Measurements from ENCODE around the gene SEBOX. TPM values are rescaled to one million over a fixed set of nuclear protein-coding genes. Genes with fewer than 3 reads are reported as not detected.

SEBOX gene
- total RNA-seq, 4 donors from 2014 or later, result not detected

- no peak for TF ChIP-seq POLR2AphosphoS5 (IDR thresholded peaks at IDR 0.05)
- TF ChIP-seq, protein P1, sequence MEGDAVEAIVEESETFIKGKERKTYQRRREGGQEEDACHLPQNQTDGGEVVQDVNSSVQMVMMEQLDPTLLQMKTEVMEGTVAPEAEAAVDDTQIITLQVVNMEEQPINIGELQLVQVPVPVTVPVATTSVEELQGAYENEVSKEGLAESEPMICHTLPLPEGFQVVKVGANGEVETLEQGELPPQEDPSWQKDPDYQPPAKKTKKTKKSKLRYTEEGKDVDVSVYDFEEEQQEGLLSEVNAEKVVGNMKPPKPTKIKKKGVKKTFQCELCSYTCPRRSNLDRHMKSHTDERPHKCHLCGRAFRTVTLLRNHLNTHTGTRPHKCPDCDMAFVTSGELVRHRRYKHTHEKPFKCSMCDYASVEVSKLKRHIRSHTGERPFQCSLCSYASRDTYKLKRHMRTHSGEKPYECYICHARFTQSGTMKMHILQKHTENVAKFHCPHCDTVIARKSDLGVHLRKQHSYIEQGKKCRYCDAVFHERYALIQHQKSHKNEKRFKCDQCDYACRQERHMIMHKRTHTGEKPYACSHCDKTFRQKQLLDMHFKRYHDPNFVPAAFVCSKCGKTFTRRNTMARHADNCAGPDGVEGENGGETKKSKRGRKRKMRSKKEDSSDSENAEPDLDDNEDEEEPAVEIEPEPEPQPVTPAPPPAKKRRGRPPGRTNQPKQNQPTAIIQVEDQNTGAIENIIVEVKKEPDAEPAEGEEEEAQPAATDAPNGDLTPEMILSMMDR (IDR thresholded peaks at IDR 0.05), result no peak
- no peak for DNase-seq (ENCODE audit: low spot score in 2 of 2)
- 24% methylated on average over 7 of the region's 9 CpGs for WGBS
These were observed 41.4 kb upstream of the SEBOX start for GRCh38 chr17:28406473-28406814.

GRCh38 chr17:28405632-28406472 lies 40.9 kb upstream of the SEBOX start, which contains the start of gene SLC46A1:
TSS of gene SLC46A1 (minus strand) at chr17:28406212. CDS start at chr17:28406114, 98 bp downstream.
- TF ChIP-seq, protein P1 (IDR thresholded peaks at IDR 0.05), result no peak
- TF ChIP-seq POLR2A (IDR thresholded peaks at IDR 0.05), result no peak
- no peak within 1 kb of the TSS for H3K27ac ChIP-seq
- H3K36me3 ChIP-seq, result peaks cover 8% of the 10 kb centered on the region
- H3K27me3 ChIP-seq, result no peaks in the 10 kb centered on the region
- WGBS, result under 1% methylated on average over 16 of the region's 70 CpGs
- no peaks in the 10 kb centered on the region for H3K9me3 ChIP-seq
- H3K4me1 ChIP-seq, result peaks cover 22% of the 10 kb centered on the region
- H3K4me3 ChIP-seq, result peak within 1 kb of the TSS; percentile 74
- peak in 1 of 2 donors; percentile 77 for DNase-seq (ENCODE audit: low spot score in 2 of 2)

More at GRCh38 chr17:28406473-28406814, 41.4 kb upstream of the SEBOX start:
- Histone ChIP-seq H3K4me1 (peaks cover 22% of the 10 kb centered on the region), H3K9me3 (no peaks in the 10 kb centered on the region), H3K36me3 (peaks cover 8% of the 10 kb centered on the region), H3K4me3 (peak overlapping the region; percentile 74), H3K27me3 (peaks cover under 1% of the 10 kb centered on the region), H3K27ac (no peak overlapping the region)

DNA sequence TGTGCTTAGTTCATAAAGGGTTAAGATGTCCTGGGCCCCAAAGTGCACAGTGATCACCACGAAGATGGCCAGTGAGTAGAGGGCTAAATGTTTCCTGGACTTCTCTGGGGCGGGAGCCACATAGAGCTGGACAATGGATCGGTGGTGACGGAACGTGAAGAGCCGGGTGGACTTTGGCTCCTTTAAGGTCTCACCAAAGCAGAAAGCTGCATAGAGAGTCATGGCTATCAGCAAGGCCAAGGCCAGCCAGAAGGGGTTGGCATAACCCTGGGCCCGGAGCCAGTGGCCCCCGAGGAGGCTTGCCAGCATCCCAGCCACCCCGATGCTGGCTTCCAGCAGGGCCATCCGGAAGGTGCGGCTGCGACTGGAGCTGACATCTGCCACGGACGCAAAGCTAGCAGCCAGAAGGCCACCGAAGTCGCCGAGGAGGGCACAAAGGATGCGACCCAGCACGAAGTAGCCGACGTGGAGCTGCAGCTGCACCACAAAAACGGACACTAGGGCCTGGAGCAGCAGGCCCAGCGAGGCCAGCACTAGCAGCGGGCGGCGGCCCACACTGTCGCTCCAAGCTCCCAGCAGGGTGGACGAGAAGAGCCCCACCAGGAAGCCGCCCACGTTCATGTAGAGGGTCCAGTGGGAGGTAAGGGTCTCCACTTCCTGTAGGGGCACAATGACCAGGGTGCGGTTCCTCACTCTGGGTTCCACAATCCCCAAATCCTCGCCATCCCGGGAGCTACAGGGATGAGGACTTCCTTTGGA lies 40.0 kb upstream of the SEBOX start:
- no peak for TF ChIP-seq EP300 (IDR thresholded peaks at IDR 0.05)
- TF ChIP-seq POLR2AphosphoS5 (IDR thresholded peaks at IDR 0.05), result no peak
- TF ChIP-seq POLR2A (IDR thresholded peaks at IDR 0.05), result no peak
- TF ChIP-seq, protein P1 (IDR thresholded peaks at IDR 0.05), result no peak
- WGBS, result 64% methylated on average over 14 of the region's 33 CpGs
- Histone ChIP-seq H3K4me3 (peak overlapping the region; percentile 74), H3K9me3 (no peaks in the 10 kb centered on the region), H3K27me3 (no peaks in the 10 kb centered on the region), H3K36me3 (peaks cover 11% of the 10 kb centered on the region), H3K27ac (no peak overlapping the region), H3K4me1 (peaks cover 22% of the 10 kb centered on the region)
- no peak for DNase-seq (ENCODE audit: low spot score in 2 of 2)

DNA sequence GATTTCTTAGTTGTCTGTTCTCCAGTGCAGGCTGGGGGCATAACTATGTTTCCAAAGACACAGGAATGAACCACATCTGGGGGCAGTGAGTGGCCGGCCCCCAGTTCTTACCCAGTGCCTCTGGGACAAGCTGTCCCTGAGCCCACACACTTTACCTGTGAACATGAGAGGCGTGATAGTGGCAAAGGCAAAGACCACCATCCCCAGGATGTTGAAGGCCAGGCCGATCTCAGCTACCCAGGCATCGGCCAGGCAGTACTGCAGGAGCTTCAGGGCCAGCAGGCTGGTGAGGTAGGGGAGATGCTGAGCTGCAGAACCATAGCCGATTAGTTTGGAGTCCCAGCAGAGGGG lies 39.4 kb upstream of the SEBOX start:
- TF ChIP-seq POLR2AphosphoS5 (IDR thresholded peaks at IDR 0.05), result no peak
- TF ChIP-seq, protein P1 (IDR thresholded peaks at IDR 0.05), result no peak
- TF ChIP-seq EP300 (IDR thresholded peaks at IDR 0.05), result no peak
- TF ChIP-seq POLR2A (IDR thresholded peaks at IDR 0.05), result no peak
- 97% methylated on average over 3 of the region's 5 CpGs for WGBS
- no peak overlapping the region for H3K4me3 ChIP-seq
- H3K36me3 ChIP-seq, result peaks cover 16% of the 10 kb centered on the region
- no peak for DNase-seq (ENCODE audit: low spot score in 2 of 2)
- no peaks in the 10 kb centered on the region for H3K27me3 ChIP-seq
- H3K9me3 ChIP-seq, result no peaks in the 10 kb centered on the region
- H3K4me1 ChIP-seq, result peaks cover 22% of the 10 kb centered on the region
- no peak overlapping the region for H3K27ac ChIP-seq

- Histone ChIP-seq H3K9me3 (no peaks in the 10 kb centered on the region), H3K27me3 (no peaks in the 10 kb centered on the region), H3K4me3 (no peak overlapping the region), H3K4me1 (peaks cover 22% of the 10 kb centered on the region), H3K36me3 (peaks cover 20% of the 10 kb centered on the region), H3K27ac (no peak overlapping the region)
- 86% methylated on average over 2 of the region's 2 CpGs for WGBS
- TF ChIP-seq EP300 (IDR thresholded peaks at IDR 0.05) (no peak), POLR2AphosphoS5 (IDR thresholded peaks at IDR 0.05) (no peak), POLR2A (IDR thresholded peaks at IDR 0.05) (no peak)
- TF ChIP-seq, protein P1 (IDR thresholded peaks at IDR 0.05), result no peak
- no peak for DNase-seq (ENCODE audit: low spot score in 2 of 2)
These were observed 39.0 kb upstream of the SEBOX start for GRCh38 chr17:28404007-28404406.
